ENCODE results near the gene TNRC18. TPM values are rescaled to one million over a fixed set of nuclear protein-coding genes. Genes with fewer than 3 reads are reported as not detected.

TNRC18 gene
- total RNA-seq, 1 experiment from 2014 or later = 159 TPM

- Histone ChIP-seq H3K36me3 (ENCODE audit: low read depth) (no peaks in the 10 kb centered on the region), H3K4me2 (peak overlapping the region; percentile 96), H3K27me3 (ENCODE audit: insufficient read depth, low read depth) (no peaks in the 10 kb centered on the region), H3K4me3 (peak overlapping the region; percentile 96), H3F3A (ENCODE audit: insufficient read depth, low read depth) (peaks cover 48% of the 10 kb centered on the region), H3K4me1 (replicated peaks; ENCODE audit: insufficient read depth) (peaks cover 2% of the 10 kb centered on the region), H3K79me2 (ENCODE audit: low read depth) (peaks cover 95% of the 10 kb centered on the region), H3K27ac (peak overlapping the region; percentile 94), H3K9me3 (ENCODE audit: insufficient read depth, low read depth) (no peaks in the 10 kb centered on the region), H2AFZ (peak overlapping the region; percentile 90), H4K20me1 (ENCODE audit: insufficient read depth) (no peaks in the 10 kb centered on the region), H3K9me2 (ENCODE audit: insufficient read depth) (no peaks in the 10 kb centered on the region)
- intact Hi-C loops (cut with micrococcal nuclease; ENCODE audit: unreplicated experiment) = loop anchor here (1.0 to 2.0 kb wide), 2 partner anchors 167 to 184 kb away; no protein-coding TSS in a partner anchor
- BruUV-seq (replicated peaks) = TSS peak; percentile 15
- DNase-seq = peak; percentile 93 to 98
- TF ChIP-seq EZH2 (IDR thresholded peaks at IDR 0.05; ENCODE audit: low read depth) (no peak), CTCF (conservative IDR thresholded peaks at IDR 0.05) (no peak)
- CTCF ChIA-PET = no interaction called here
- POLR2A ChIA-PET (ENCODE audit: unreplicated experiment) = interaction anchor here (0.5 kb wide), 1 partner anchor 782 kb away, joined by 4 read pairs; no protein-coding TSS in a partner anchor
These were observed 528 bp upstream of the TNRC18 start for GRCh38 chr7:5423976-5424748.

- peak overlapping the region; percentile 97 for H3K4me2 ChIP-seq
- intact Hi-C loops (cut with micrococcal nuclease; ENCODE audit: unreplicated experiment) = no loop called here
- BruUV-seq (replicated peaks) = no TSS peak
- no peaks in the 10 kb centered on the region for H3K9me2 ChIP-seq (ENCODE audit: insufficient read depth)
- ChIA-PET POLR2A (ENCODE audit: unreplicated experiment) (interaction anchor here (0.5 to 0.9 kb wide), 5 partner anchors 18 to 860 kb away, joined by 7 to 14 read pairs (median 11); no protein-coding TSS in a partner anchor), CTCF (interaction anchor here (0.7 to 1.3 kb wide), 2 partner anchors 56 to 182 kb away, joined by 3 to 4 read pairs; no protein-coding TSS in a partner anchor)
- DNase-seq = peak in 1 of 2 experiments; percentile 22
- peak overlapping the region; percentile 89 for H3K27ac ChIP-seq
- H4K20me1 ChIP-seq (ENCODE audit: insufficient read depth) = peaks cover 6% of the 10 kb centered on the region
- H3K9me3 ChIP-seq (ENCODE audit: insufficient read depth, low read depth) = no peaks in the 10 kb centered on the region
- H3K4me3 ChIP-seq = peak overlapping the region; percentile 91
- peak overlapping the region; percentile 53; the same call in 1 of the 2 replicates for H2AFZ ChIP-seq
- H3K27me3 ChIP-seq (ENCODE audit: insufficient read depth, low read depth) = no peaks in the 10 kb centered on the region
- TF ChIP-seq EZH2 (IDR thresholded peaks at IDR 0.05; ENCODE audit: low read depth) (no peak), CTCF (conservative IDR thresholded peaks at IDR 0.05) (no peak)
- H3K79me2 ChIP-seq (ENCODE audit: low read depth) = peaks cover 93% of the 10 kb centered on the region
- peaks cover 48% of the 10 kb centered on the region for H3F3A ChIP-seq (ENCODE audit: insufficient read depth, low read depth)
- peaks cover 18% of the 10 kb centered on the region for H3K4me1 ChIP-seq (replicated peaks; ENCODE audit: insufficient read depth)
- no peaks in the 10 kb centered on the region for H3K36me3 ChIP-seq (ENCODE audit: low read depth)
These were observed 983 bp downstream of the TNRC18 start for GRCh38 chr7:5422396-5423305.
